Cardiac muscle cell (in vitro differentiated cells and primary cell): ENCODE data around the gene SYN1. TPM values are rescaled to one million over a fixed set of nuclear protein-coding genes. Genes with fewer than 3 reads are reported as not detected.

Experiments
- DNase-seq, 2 donors: peaks; one replicate each; pipeline versions ENCODE4 v3.0.0 to v3.0.0-alpha.2; 2010 to 2017; ENCODE audit warnings: low read depth in 1 of 2, low spot score in 1 of 2
- H3K27ac ChIP-seq: fragments of 200-600 bp; sonication (generic); 2 replicates; pipeline ENCODE4 v1.5.1; 2016
- H3K27me3 ChIP-seq: fragments of 200-600 bp; sonication (generic); 2 replicates; pipeline ENCODE4 v1.6.0; 2016; ENCODE audit warnings: control low read depth
- H3K36me3 ChIP-seq: fragments of 200-600 bp; sonication (generic); 2 replicates; pipeline ENCODE4 v1.5.1; 2016; ENCODE audit warnings: control low read depth
- H3K4me1 ChIP-seq: fragments of 200-600 bp; sonication (generic); 2 replicates; pipeline ENCODE4 v1.8.1; 2017; ENCODE audit warnings: low read depth, mild to moderate bottlenecking, mixed run types
- H3K4me3 ChIP-seq: fragments of 200-600 bp; sonication (generic); 2 replicates; pipeline ENCODE4 v1.5.1; 2016; ENCODE audit warnings: mild to moderate bottlenecking
- H3K9me3 ChIP-seq: fragments of 200-600 bp; sonication (generic); 2 replicates; pipeline ENCODE4 v1.5.1; 2017; ENCODE audit warnings: low read depth, mild to moderate bottlenecking, control low read depth
- CTCF ChIP-seq: IDR thresholded peaks from 2 replicates; pipeline ENCODE4 v1.5.1; 2012; ENCODE audit warnings: low read depth, mild to moderate bottlenecking, low read length
- polyA plus RNA-seq: library from polyadenylated mRNA; unstranded; fragments of >200 nt; fragmentation: Nextera tagmentation; extraction: Ambion mirVana; gene quantifications from 2 replicates; pipeline ENCODE4 v1.2.1, GENCODE V29; 2016
- total RNA-seq: library from RNA; depleted of rRNA; stranded (reverse); fragments of >200 nt; gene quantifications from 2 replicates; pipeline ENCODE4 v1.2.3, GENCODE V29; 2016

SYN1 gene
- total and polyA plus RNA-seq, 2 experiments from 2014 or later: 2.0 to 12.6 TPM

GRCh38 chrX:47613082-47613481 lies 6.6 kb downstream of the SYN1 start:
- Histone ChIP-seq H3K4me3 (no peak overlapping the region), H3K4me1 (no peaks in the 10 kb centered on the region), H3K9me3 (no peaks in the 10 kb centered on the region), H3K27ac (no peak overlapping the region), H3K36me3 (no peaks in the 10 kb centered on the region), H3K27me3 (no peaks in the 10 kb centered on the region)
- no peak for TF ChIP-seq CTCF
- no peak for DNase-seq

GRCh38 chrX:47612418-47612817 lies 7.2 kb downstream of the SYN1 start:
- no peak for DNase-seq
- Histone ChIP-seq H3K4me1 (no peaks in the 10 kb centered on the region), H3K9me3 (no peaks in the 10 kb centered on the region), H3K27me3 (no peaks in the 10 kb centered on the region), H3K27ac (no peak overlapping the region), H3K4me3 (no peak overlapping the region), H3K36me3 (no peaks in the 10 kb centered on the region)
- TF ChIP-seq CTCF: no peak

DNA sequence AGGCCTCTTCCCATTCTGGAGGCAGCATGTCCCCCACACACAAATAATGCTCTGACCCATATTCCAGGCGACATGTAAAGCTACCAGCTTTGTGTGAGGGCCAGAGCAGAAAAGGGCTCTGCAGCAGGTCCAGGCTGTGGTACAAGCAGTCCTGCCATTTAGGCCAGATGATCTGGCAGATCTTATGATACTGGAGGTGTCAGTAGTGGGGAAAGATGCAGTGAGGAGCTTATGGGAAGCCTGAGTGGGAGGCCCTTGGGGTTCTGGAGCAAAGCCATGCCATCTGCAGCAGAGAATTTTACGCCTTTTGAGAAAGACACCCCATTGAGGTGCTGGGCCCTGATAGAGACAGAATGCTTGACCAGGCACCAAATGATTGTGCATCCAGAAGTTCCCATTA lies 7.7 kb downstream of the SYN1 start:
- no peak overlapping the region for H3K27ac ChIP-seq

DNA sequence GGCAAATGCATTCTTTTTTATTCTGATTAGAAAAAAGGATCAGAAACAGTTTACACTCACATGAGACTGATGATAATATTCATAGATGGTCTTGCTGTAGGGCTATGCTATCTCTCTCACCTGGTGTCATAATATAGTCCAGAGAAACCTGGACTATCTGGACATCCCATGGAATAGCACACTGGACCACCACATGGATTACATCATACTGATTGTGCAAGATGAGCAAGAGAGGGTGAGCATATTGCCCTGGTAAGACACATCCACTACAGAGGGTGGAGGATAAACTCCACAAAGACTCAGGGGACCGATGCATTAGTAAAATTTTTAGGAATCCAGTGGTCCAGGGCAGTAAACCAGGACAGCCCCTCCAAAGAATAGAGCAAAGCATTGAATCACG lies 8.2 kb downstream of the SYN1 start:
- H3K27me3 ChIP-seq: no peaks in the 10 kb centered on the region
- no peak overlapping the region for H3K27ac ChIP-seq
- no peaks in the 10 kb centered on the region for H3K4me1 ChIP-seq
- TF ChIP-seq CTCF: no peak
- H3K4me3 ChIP-seq: no peak overlapping the region
- DNase-seq: no peak
- no peaks in the 10 kb centered on the region for H3K9me3 ChIP-seq
- no peaks in the 10 kb centered on the region for H3K36me3 ChIP-seq

More for the DNA sequence above, 7.7 kb downstream of the SYN1 start:
- no peak for TF ChIP-seq CTCF
- no peak for DNase-seq
- no peaks in the 10 kb centered on the region for H3K4me1 ChIP-seq
- H3K9me3 ChIP-seq: no peaks in the 10 kb centered on the region
- no peaks in the 10 kb centered on the region for H3K36me3 ChIP-seq
- H3K4me3 ChIP-seq: no peak overlapping the region
- H3K27me3 ChIP-seq: no peaks in the 10 kb centered on the region

DNA sequence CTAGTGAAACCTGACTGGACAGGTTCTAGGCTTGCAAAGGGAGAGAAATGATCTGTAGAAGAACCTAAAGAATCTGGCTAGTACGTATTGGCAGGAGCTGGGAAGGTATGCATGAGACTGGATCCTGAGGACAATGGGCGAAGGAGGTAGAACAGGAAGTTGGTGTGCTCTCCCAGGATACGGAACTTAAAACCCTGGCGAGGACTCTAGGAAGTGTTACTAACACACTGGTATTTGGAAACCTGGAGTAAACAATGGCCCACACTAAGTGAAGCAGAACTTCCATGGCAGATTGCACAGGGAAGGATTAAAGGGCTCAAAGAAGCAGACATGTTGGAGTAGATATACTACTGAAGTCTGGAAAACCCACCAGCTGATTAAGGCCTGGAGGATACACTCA lies 9.1 kb downstream of the SYN1 start:
- no peak overlapping the region for H3K4me3 ChIP-seq
- no peak for DNase-seq
- no peak overlapping the region for H3K27ac ChIP-seq
- no peaks in the 10 kb centered on the region for H3K4me1 ChIP-seq
- no peak for TF ChIP-seq CTCF
- no peaks in the 10 kb centered on the region for H3K9me3 ChIP-seq
- H3K27me3 ChIP-seq: no peaks in the 10 kb centered on the region
- H3K36me3 ChIP-seq: no peaks in the 10 kb centered on the region
